ENCODE results near the gene CAMSAP2.

- TF ChIP-seq CTCF (conservative IDR thresholded peaks at IDR 0.05; ENCODE audit: low read length) (no peak), EZH2phosphoT487 (IDR thresholded peaks at IDR 0.05; ENCODE audit: borderline replicate concordance) (no peak)
Measured at GRCh38 chr1:200724064-200724463, 14.6 kb upstream of the CAMSAP2 start.

Data from Loucy (cell line).